A673 (cell line): ENCODE data around the gene CDC42BPB. TPM values are rescaled to one million over a fixed set of nuclear protein-coding genes. Genes with fewer than 3 reads are reported as not detected.

ENCODE experiments used
- BruUV-seq: library from RNA; stranded (reverse); fragments of 400-500 nt; replicated peaks from 2 replicates; lab custom pipeline; 2021; lab: Mats Ljungman, UMichigan
- CTCF ChIA-PET: fragments of 300-600 bp; sonication (Branson Sonifier 250); formaldehyde crosslinking; loops from one replicate; lab custom pipeline; 2022; ENCODE audit warnings: antibody characterized with exemption; lab: Charles Lee
- POLR2A ChIA-PET: fragments of 300-600 bp; sonication (Branson Sonifier 250); formaldehyde crosslinking; loops from one replicate; lab custom pipeline; 2022; ENCODE audit warnings: antibody characterized with exemption; ENCODE audit not compliant: low non-redundant PET; lab: Charles Lee
- DNase-seq: peaks from one replicate; pipeline ENCODE4 v3.0.0-alpha.2; 2015; ENCODE audit warnings: low spot score
- H3K27ac ChIP-seq: fragments of 200-600 bp; sonication (generic); 2 replicates; pipeline ENCODE4 v1.5.1; 2016; ENCODE audit warnings: mixed run types, low read depth, mild to moderate bottlenecking, mixed read lengths, antibody characterized with exemption, low read length; ENCODE audit not compliant: poor library complexity, severe bottlenecking
- H3K27me3 ChIP-seq: fragments of 200-600 bp; sonication (generic); replicated peaks from 2 replicates; pipeline ENCODE4 v1.6.1; 2017; ENCODE audit warnings: mixed run types, low read depth, mild to moderate bottlenecking, mixed read lengths, antibody characterized with exemption, low read length; ENCODE audit not compliant: insufficient read depth, poor library complexity
- H3K36me3 ChIP-seq: fragments of 200-600 bp; sonication (generic); 2 replicates; pipeline ENCODE4 v1.6.1; 2016; ENCODE audit warnings: mixed run types, mild to moderate bottlenecking, mixed read lengths, antibody characterized with exemption, low read length; ENCODE audit not compliant: insufficient read depth, poor library complexity, severe bottlenecking
- H3K4me1 ChIP-seq: fragments of 200-600 bp; sonication (generic); 2 replicates; pipeline ENCODE4 v1.6.1; 2017; ENCODE audit warnings: mixed run types, mild to moderate bottlenecking, mixed read lengths, antibody characterized with exemption, low read length; ENCODE audit not compliant: insufficient read depth, poor library complexity, severe bottlenecking
- H3K4me3 ChIP-seq: fragments of 200-600 bp; sonication (generic); 2 replicates; pipeline ENCODE4 v1.5.1; 2016; ENCODE audit warnings: low read depth, mixed run types, mild to moderate bottlenecking, mixed read lengths, low read length; ENCODE audit not compliant: poor library complexity, severe bottlenecking
- H3K9me3 ChIP-seq: fragments of 200-600 bp; sonication (generic); 2 replicates; pipeline ENCODE4 v1.6.1; 2016; ENCODE audit warnings: mixed run types, low read depth, mild to moderate bottlenecking, mixed read lengths, antibody characterized with exemption, low read length; ENCODE audit not compliant: poor library complexity, severe bottlenecking
- CTCF ChIP-seq: fragments of 300-800, 200-600 bp; sonication (generic); conservative IDR thresholded peaks from 2 replicates; pipeline ENCODE4 v1.5.1; 2017; ENCODE audit warnings: low read depth, mild to moderate bottlenecking, antibody characterized with exemption, low read length, moderate library complexity, mixed read lengths
- EZH2 ChIP-seq: fragments of 200-600 bp; sonication (generic); IDR thresholded peaks from 2 replicates; pipeline ENCODE4 v1.6.1; 2017; ENCODE audit warnings: borderline replicate concordance, low read depth, mild to moderate bottlenecking, mixed read lengths, antibody characterized with exemption, low read length; ENCODE audit not compliant: poor library complexity, severe bottlenecking
- intact Hi-C: fragments of 100-400 bp; cut with micrococcal nuclease; formaldehyde crosslinking; loops from one replicate; pipeline ENCODE4 v1.10.0; 2022; ENCODE audit not compliant: unreplicated experiment
- total RNA-seq: library from RNA; stranded (reverse); gene quantifications from 2 replicates; pipeline ENCODE4 v1.2.3, GENCODE V29; 2021

The CDC42BPB gene
- total RNA-seq, 1 experiment from 2014 or later, result 103 TPM

- BruUV-seq, result no TSS peak
- Histone ChIP-seq H3K4me3 (no peak overlapping the region), H3K27ac (no peak overlapping the region), H3K4me1 (no peaks in the 10 kb centered on the region), H3K27me3 (no peaks in the 10 kb centered on the region), H3K9me3 (no peaks in the 10 kb centered on the region), H3K36me3 (peaks cover 15% of the 10 kb centered on the region)
- intact Hi-C loops, result no loop called here
- no peak for DNase-seq
- TF ChIP-seq CTCF (no peak), EZH2 (no peak)
- ChIA-PET POLR2A (no interaction called here), CTCF (no interaction called here)
Observed at GRCh38 chr14:102901633-102902032, 155.7 kb downstream of the CDC42BPB start.

GRCh38 chr14:102900631-102901571 is 156.4 kb downstream of the CDC42BPB start:
- intact Hi-C loops, result no loop called here
- no peak for TF ChIP-seq EZH2
- no peak for DNase-seq
- Histone ChIP-seq H3K4me1 (no peaks in the 10 kb centered on the region), H3K27ac (no peak overlapping the region), H3K36me3 (peaks cover 15% of the 10 kb centered on the region), H3K9me3 (no peaks in the 10 kb centered on the region), H3K27me3 (no peaks in the 10 kb centered on the region), H3K4me3 (no peak overlapping the region)
- ChIA-PET CTCF (no interaction called here), POLR2A (no interaction called here)
- no TSS peak for BruUV-seq

GRCh38 chr14:102899516-102899900 is 157.8 kb downstream of the CDC42BPB start:
- POLR2A ChIA-PET, result no interaction called here
- CTCF ChIA-PET, result no interaction called here
- Histone ChIP-seq H3K27me3 (no peaks in the 10 kb centered on the region), H3K4me1 (no peaks in the 10 kb centered on the region), H3K36me3 (peaks cover 9% of the 10 kb centered on the region), H3K4me3 (no peak overlapping the region), H3K27ac (no peak overlapping the region), H3K9me3 (no peaks in the 10 kb centered on the region)
- intact Hi-C loops, result no loop called here
- TF ChIP-seq CTCF (no peak), EZH2 (no peak)
- BruUV-seq, result no TSS peak
- DNase-seq, result no peak
